ENCODE results near the gene CIAO2B.

CIAO2B gene

DNA sequence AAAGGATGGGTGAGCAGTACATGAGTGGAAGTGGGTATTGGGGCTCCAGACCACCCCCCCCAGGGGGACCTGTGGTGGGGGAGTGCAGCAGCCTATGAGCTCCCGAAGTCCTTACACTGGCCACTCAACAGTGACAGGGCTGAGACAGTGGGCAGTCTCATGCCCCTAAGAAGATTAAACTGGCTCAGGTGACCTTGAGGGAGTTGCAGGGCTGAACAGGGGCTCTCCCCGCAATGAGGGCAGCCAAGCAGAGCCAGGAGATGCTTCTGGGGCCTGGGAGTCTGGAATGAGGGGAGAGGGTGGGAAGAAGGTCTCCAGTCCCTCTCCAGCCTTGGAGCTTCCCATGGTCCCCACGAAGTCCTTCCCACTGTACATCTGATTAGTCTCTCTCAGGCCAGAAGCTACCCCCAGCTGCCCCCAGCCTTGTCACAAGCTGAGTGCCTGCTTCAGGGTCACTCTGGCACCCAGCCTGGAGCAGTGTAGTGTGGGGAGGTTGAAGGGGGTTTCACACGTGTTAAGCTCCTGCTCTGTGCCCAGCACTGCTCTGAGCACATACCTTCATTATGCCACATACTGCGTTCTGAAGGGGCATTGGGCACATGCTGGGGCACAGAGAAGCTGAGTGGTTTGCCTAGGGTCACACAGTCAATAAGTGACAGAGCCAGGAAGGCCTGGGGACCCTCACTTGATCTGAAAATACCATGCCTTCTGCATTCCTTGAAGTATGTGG lies 14.5 kb downstream of the CIAO2B start:
- DNase-seq (ENCODE audit: low read depth), result no peak

DNA sequence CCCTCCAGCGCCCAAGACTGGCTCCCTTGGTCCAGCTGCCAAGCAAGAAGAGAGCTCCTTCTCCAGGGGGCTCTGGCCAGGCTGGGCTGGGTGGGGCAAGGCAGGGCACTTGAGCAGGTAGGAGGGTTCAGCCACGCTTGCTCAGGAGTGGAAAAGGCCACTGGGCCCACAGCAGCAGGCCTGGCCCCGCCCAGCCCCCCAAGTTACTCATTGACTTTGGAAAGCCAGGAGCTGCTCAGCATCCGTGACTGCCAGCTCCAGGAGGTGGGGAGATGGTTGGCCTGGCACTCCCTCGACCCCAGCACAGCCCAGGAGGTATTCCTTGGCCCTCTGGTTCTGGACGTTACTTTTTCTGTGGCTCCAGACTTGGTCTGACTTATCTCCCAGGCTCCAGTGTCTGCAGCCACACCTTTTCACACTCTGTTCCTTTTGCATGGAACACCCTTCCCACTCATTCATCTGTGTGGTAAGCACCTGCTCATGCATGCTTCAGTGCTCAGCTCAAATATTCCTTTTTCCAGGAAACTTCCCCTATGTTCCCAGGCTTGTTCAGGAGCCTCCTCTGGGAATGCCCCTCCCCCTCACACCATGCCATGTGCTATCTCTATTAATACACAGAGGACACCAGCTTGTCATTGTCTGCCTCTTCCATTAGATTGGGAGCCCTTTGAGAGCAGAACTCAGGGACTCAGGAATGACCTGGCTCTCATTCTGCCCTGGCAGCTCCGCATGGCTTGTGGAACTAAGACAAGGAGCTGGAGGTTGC lies 15.2 kb downstream of the CIAO2B start, which contains the start of gene CDH16:
TSS of gene CDH16 (minus strand) at position 83 of the 766 bp plus-strand sequence. CDS start 820 bp downstream, outside the sequence.
- no peak for DNase-seq (ENCODE audit: low read depth)

DNA sequence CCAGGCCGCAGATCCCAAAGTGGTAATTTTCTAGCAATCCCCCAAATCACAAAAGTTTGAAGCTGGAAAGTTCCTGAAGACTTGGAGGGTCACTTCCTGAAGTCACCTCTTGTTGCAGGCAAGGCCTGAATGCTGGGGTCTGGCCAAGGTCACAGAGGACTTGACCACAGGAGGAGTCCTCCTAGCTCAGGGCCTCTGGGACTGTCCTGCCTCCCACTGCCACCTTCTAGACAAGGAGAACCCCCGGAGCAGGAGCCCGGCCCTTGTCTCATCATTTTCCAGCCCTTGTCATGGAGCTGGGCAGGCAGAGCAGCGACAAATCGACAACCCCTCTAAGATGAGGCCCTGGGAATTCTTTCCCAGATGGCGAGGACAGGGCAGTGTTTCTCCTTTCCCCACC lies 15.8 kb downstream of the CIAO2B start:
- no peak for DNase-seq (ENCODE audit: low read depth)

DNA sequence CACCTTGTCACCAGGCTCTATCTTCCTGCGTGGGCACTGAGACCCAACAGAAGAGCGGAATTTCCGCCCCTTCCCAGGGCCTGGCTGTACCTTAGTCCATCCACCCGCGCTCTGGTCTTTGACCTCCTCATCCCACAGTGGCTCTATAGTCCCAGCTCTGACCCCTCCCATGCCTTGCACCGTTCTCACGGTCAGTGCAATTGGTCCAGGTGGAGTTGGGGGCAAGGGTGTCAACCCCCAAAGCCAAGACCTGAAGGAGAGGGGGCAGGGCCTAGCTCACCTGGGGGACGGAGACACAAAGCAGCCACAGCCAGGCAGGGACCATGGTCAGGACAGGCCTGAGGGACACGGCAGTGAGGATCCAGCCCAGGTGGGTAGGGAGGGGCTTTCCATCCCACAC lies 16.5 kb downstream of the CIAO2B start:
- DNase-seq (ENCODE audit: low read depth), result no peak

DNA sequence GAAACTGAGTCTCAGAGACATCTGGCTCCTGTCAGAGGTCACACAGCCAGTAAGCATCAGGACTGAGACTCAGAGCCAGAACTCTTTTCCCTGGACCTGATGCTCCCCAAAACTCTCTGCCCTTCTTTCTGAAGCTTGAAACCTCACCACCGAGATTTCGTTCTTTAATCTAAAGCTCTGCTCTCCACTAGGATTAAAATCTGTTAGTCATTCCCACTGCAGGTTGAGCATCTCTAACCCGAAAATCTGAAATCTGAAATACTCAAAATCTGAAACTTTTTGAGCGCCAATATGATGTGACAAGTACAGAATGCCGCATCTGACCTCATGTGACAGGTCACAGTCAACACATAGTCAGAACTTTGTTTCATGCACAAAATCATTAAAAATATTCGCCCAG lies 17.7 kb downstream of the CIAO2B start:
- DNase-seq (ENCODE audit: low read depth), result no peak

DNA sequence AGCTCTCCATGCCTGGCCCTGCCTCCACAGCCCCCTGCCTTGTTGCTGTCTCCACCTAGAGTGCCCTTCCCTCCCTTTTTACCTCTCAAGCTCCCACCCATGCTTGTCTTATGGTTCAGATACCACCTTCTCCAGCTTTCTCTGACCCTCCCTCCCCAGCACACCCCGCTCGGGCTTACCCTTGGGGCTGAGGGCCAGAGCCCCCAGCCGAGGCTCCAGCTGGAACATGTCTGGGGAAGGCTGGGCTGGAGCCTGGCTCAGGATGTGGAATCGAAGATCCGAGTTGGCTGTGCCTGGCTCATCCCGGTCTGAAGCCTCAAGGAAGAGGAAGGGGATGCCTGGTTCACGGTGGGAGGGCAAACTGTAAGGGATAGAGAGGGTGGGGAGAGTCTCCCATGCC lies 19.2 kb downstream of the CIAO2B start:
- DNase-seq (ENCODE audit: low read depth), result no peak

DNA sequence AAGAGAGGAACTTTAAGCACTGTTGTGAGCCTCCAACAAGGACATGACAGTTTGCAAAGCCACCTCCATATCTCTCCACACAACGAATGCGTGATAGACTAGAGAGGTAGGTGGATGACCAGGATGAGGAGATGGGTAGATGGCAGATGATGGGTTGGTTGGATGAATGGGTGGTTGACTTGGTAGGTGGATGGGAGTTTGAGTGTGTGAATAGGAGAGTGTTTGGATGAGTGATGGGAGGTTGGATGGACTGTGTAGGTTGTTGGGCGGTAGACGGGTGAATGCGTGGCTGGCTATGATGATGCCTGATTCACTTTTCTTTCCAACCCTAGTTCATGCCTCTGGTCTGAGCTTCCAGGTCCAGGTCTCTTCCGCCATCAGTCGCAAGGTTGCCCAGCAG lies 19.7 kb downstream of the CIAO2B start:
- DNase-seq (ENCODE audit: low read depth), result no peak

DNA sequence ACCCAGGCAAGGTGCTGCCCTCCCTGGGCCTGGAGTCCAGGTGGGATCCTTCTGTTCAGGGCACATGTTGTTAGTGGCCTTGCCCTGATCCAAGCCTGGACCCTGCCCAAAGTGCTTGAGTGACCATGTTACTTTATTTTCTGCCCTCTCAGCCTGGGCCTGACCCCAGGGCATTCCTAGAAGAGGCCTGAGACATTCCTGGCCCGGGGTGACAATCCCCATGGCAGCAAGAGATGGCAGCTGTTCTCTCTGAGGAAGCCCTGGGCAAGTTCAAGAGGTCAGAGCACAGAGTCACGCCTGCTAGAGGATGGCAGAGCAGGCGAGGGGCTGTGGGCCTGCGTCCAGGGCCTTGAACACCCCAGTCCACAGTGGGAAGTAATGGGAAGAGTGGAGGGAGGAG lies 20.5 kb downstream of the CIAO2B start:
- no peak for DNase-seq (ENCODE audit: low read depth)

DNA sequence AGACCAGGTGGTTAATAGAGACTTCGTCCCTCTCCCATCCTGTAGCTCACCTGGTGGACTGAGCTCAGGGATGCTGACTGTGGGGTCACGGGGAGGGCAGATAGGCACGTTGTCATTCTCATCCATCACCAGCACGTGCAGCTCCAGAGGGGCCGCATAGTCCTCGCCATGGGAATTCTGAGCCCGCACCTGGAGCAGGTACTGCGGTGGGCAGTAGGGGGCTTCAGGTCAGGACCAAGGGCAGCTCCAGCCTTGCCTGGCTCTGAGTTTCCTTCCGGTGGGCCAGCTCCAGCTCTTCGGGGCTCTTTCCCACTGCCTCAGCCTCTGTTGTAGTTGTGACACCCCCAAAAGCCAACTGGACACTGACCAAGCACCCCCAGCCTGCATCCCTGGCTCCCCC lies 21.1 kb downstream of the CIAO2B start:
- no peak for DNase-seq (ENCODE audit: low read depth)

DNA sequence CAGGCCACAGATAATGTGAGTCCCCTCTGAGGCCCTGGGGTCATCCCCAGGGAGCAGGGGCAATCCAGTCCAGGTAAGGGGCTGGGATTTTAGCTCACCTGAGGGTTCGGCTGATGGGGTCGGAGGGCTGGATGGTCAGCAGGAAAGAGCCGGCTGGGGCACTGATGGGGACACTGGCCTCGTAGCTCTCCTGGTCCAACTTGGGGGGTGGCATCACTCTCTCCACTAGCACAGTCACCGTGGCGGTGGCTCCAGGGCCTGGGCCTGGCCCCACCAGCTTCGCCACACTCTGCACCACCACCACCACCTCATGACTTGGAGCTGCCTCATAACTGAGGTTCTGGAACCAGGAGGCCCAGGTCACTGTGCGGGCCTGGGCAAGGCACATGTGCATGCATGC lies 22.4 kb downstream of the CIAO2B start:
- DNase-seq (ENCODE audit: low read depth), result no peak

DNA sequence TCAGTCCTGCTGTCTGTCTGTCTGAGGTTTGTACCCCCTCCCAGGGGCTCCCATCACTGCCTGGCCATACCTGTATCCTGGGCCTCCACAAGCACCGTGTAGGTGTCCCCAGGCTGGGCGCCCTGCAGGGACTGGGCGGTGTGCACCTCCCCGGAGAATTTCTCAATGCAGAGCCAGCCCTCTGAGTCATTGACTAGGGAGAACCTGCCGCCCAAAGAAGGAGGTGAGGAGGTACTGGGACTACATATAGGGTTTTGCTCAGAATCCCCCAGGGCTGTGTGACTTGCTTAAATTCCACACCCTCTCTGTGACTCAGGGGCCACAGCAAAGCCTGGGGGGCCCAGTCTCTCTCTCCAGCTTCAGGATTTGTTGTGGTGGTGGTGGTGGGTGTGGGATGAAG lies 23.1 kb downstream of the CIAO2B start:
- DNase-seq (ENCODE audit: low read depth), result no peak

DNA sequence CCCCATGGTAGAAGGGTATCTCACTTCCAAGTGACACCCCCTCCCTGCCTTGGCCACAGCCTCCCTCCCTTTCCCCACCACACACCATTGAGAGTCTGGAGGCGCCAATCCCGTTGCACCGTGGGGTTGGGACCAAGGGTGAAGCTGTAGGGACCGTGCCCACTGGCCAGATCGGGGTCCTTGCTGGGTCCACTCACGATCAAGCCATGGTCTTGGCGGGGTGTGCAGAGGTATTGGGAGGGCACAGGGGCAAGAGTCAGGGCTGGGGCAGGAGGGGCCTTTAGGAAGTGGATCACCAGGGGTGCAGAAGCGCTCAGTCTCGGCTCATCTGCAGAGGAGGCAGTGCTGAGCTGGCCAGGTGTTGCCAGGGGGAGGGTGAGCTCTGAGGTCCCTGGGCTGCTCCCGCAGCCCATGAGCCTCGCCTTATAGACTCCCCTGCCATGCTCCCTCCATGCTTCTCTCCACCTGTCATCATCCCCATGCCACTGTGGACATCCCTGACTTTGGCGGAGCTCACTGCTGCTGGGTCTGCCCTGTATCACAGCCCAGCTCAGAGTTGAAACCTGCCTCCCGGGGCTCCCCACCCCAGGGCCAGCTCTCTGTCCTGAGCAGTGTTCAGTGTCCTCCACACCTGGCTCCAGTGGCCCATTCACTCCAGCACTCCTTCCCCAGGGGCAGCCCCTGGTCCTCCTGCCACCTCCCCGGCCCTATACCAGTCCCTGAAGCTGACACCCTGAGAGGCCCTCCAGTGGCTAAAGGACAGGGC lies 23.8 kb downstream of the CIAO2B start:
- no peak for DNase-seq (ENCODE audit: low read depth)

DNA sequence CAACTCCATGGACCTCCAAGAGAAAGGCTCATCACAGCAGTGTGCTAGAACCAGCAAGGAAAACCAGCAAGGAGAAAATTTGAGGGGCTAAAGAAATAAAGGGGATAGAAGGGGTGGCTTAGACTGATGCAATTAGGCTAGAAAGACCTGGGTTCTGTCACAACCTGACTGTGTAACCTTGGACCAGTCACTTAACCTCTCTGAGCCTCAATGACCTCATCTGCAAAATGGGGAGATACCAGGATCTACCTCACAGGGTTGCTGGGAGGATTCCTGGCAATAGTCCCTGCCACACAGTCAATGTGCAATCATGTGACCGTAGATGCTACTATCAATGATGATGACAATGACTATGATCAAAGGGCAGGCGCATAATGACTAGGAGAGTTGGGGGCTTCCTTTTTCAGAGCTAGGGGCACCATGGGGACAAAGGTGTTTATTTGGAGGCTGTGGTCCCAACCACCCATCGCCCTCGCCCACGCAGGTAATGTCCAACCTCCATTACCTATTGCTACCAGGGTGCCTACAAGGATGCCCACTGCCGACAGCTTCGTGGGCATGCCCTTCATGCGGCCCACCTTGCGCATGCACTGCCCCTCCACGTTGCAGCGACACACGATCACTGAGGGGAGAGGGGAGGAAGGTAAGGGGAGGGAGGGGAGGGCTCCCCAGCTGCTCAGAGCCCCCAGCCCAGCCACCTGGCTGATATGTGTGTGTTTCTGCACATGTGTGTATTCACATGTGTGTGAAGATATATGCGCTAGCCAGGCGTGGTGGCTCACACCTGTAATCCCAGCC lies 25.2 kb downstream of the CIAO2B start:
- no peak for DNase-seq (ENCODE audit: low read depth)

DNA sequence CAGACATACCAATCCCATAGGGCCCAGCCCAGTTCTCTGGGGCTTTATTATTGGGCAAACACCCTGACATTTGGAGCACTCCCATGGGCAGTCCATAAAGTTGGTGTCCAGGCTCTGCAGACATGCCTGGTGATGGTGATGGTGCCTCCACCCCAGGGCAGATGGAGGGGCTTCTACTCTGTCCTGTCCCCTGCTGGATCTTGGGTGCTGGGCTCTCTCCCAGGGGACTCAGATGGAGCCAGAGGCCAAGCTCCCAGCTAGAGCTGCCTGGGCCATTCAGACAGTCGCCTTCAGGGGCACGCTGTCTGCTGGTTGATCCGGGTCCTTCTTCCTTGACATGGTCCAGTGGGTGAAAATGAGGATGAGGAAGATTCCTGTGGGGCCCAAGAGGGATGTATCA lies 26.1 kb downstream of the CIAO2B start:
- DNase-seq (ENCODE audit: low read depth), result no peak

DNA sequence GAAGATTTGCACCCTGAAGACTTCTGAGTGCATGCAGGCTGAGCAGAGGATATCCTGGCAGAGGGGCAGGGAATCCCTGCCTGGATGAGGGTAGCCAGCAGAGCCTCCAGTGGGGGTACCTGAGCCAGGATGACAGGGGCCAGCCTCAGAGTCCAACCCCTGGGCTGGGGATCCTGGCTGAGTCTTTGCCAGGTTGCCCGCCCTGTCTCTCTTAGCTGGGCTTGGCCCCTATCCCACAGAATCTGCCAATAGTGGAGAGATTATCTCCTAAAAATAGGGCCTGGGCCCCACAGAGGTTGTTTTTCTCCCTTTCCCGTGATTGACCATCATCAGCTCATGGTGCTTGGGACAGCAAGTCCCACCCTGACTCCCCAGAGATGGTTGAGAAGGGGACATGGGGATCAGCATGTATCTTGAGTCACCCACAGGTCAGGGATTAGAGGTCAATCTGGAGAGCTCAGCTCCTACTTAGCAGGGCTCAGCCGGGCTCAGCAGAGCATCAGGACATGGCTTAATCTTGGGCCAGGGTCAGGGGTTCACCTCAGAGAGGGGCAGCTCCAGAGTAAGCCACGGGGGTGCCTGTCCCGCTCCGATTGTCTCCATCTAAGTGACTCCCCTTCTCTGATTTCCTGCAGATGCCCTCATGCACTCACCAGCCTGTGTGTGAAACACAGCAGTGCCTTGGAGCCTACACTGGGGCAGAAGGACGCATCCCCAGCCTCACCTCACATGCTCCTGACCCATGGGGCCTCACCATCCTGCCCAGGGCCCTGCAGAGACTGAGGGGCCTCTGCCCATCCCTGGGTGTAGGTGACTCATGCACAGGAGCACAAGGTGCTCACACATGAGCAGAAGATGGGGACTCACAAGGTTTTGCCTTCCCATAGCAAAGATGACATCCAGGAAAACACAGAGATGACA lies 27.0 kb downstream of the CIAO2B start:
- DNase-seq (ENCODE audit: low read depth), result no peak

DNA sequence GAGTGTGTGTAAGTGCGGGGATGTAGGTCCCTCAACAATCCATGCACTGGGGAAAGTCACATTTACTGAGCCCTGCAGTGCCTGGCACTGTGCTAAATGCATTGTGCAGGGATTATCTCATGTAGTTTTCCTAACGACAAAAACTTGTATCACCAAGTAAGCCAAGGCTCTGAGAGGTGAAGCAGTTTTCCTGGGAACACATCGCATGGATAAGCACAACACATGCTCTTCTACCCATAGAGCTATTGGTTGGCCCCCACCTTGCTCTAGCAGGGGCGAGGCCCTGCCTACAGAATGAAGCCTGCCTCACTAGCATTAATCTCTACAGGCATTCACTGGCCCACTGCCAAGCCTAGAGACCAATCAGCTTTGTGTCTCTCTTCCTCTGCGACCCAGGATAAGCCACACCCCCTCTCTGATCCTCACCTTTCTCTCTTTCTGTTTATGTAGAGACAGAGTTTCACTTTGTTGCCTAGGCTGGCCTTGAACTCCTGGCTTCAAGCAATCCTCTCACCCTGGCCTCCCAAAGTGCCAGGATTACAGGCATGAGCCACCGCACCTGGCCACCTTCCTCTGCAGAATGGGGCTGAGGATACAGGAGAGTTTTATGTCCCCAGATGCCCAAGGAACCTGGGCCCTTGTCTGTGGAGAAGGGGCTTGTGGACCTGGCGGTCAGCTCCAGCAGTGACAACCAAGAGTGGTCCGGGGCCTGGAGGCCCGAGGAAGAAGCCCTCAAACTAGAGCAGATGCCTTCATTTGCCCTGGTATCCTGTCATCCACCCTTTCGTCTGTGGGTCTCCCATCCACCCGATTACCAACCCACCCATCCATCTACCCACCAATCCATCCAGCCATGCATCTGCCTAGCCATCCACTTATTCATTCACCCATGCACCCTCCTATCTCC lies 28.3 kb downstream of the CIAO2B start:
- DNase-seq (ENCODE audit: low read depth), result no peak

DNA sequence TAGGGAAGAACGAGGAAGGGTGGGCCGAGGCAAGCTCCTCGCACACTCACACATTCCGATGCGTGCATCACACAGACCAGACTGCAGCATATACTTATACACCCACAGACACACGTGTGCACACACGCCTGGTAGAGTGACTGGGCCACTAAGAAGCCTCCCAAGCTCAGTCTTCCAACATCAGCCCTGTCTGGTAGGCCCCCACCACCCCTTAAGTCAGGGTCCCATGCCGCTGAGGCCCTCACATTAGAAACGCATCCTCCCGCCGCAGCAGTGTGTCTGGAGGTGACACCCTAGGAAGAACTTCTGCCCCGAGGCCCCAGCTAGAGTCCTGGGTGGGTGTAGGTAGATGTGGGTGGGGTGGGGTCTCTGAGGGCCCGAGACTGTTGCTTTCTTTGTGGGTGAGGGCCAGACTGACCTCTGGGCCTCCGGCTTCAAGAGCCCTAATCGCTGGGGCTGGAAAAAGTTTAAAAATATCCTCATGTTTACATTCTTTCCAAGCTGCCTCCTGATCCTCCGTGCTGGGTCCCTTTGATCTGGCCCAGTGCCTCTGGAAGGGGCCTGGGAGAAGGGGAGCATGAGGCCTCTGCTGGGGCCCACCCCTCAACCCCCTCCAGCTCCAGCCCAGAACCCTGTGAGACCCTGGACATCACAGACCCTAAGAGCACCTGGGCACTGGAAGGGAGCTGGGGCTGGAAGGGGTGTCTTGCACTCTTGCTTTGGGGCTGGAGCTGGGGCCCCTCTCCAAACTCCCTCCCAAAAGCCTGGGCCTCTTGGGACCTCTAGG lies 29.2 kb downstream of the CIAO2B start:
- DNase-seq (ENCODE audit: low read depth), result no peak

DNA sequence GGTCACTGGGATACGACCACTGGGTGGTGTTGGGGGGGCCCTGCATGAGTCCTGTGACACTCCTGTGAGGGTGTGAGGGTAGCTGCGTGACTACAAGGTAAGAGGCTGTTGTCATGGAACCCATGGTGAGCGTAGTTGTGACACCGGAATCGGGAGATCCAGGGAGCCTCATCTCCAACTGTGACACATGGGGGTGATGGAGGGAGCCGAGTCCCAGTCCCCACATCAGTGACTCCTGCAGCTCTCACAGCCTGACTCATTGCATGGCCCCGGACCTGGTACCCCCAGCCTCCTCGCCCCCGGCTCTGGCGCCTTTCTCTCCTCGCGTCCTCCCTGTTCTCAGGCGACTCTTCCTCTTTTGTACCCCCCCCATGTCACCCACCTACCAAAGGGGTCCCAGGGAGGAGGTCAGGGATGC lies 29.8 kb downstream of the CIAO2B start:
- no peak for DNase-seq (ENCODE audit: low read depth)
